NB4 (cell line): Measurements from ENCODE around the gene MAN1A1.

ENCODE experiments used
- CTCF ChIP-seq: IDR thresholded peaks from one replicate; pipeline ENCODE4 v1.5.1; 2012; ENCODE audit warnings: low read depth, low read length
- MYC ChIP-seq: IDR thresholded peaks from 2 replicates; pipeline ENCODE4 v1.6.1; 2011; ENCODE audit warnings: low read depth, low read length
- POLR2A ChIP-seq: IDR thresholded peaks from 2 replicates; pipeline ENCODE4 v1.6.1; 2011; ENCODE audit warnings: mild to moderate bottlenecking; ENCODE audit not compliant: insufficient read length; ENCODE audit errors: extremely low read depth

- TF ChIP-seq CTCF (no peak), POLR2A (no peak), MYC (no peak)
Observed at GRCh38 chr6:119301429-119301828, 48.1 kb downstream of the MAN1A1 start.
